Stimulated activated CD8-positive, alpha-beta memory T cell treated with anti-CD3 and anti-CD28 coated beads, Interleukin-4, amount 100 ng/mL, for 1 hour (primary cell): ENCODE data around the gene RDH16.
"Not testable (repeated sequence)": the region's sequence is repeated elsewhere in the genome, so short reads cannot be mapped to it uniquely, and the experiment has no call there.

Experiments used
- DNase-seq, 2 donors: peaks; one replicate each; pipeline ENCODE4 v3.0.0-alpha.2; 2020; ENCODE audit warnings: low read depth in 2 of 2, low spot score in 1 of 2

The RDH16 gene

GRCh38 chr12:56954958-56955355 lies 2.5 kb downstream of the RDH16 start:
- no peak for DNase-seq

GRCh38 chr12:56954057-56954957 lies 3.1 kb downstream of the RDH16 start:
- no peak for DNase-seq

- DNase-seq: no peak
These were observed 4.1 kb downstream of the RDH16 start for GRCh38 chr12:56953314-56953713.

- no peak for DNase-seq
These were observed 5.6 kb downstream of the RDH16 start for GRCh38 chr12:56951582-56952339.

- no peak for DNase-seq
These were observed 8.5 kb downstream of the RDH16 start for GRCh38 chr12:56948881-56949280.

GRCh38 chr12:56948457-56948777 lies 9.0 kb downstream of the RDH16 start:
- no peak for DNase-seq

GRCh38 chr12:56947633-56948456 lies 9.6 kb downstream of the RDH16 start:
- no peak for DNase-seq

GRCh38 chr12:56943878-56944277 lies 13.5 kb downstream of the RDH16 start:
- DNase-seq: no peak

GRCh38 chr12:56943374-56943773 lies 14.0 kb downstream of the RDH16 start:
- not testable (repeated sequence) for DNase-seq

GRCh38 chr12:56941299-56942017 lies 15.9 kb downstream of the RDH16 start:
- no peak for DNase-seq

GRCh38 chr12:56940942-56941298 lies 16.5 kb downstream of the RDH16 start:
- DNase-seq: not testable (repeated sequence)

- DNase-seq: no peak
These were observed 21.7 kb downstream of the RDH16 start for GRCh38 chr12:56935752-56936151.

GRCh38 chr12:56935157-56935556 lies 22.3 kb downstream of the RDH16 start:
- no peak for DNase-seq

GRCh38 chr12:56933826-56934625 lies 23.4 kb downstream of the RDH16 start, which contains the start of gene SDR9C7:
TSS of gene SDR9C7 (minus strand) at chr12:56934408. CDS start at chr12:56934261, 147 bp downstream.
- DNase-seq: no peak

GRCh38 chr12:56932867-56933266 lies 24.5 kb downstream of the RDH16 start:
- no peak for DNase-seq

GRCh38 chr12:56932146-56932545 lies 25.3 kb downstream of the RDH16 start:
- no peak for DNase-seq

- DNase-seq: no peak
These were observed 25.9 kb downstream of the RDH16 start for GRCh38 chr12:56931474-56931978.

- DNase-seq: no peak
These were observed 27.2 kb downstream of the RDH16 start for GRCh38 chr12:56930241-56930640.

- no peak for DNase-seq
These were observed 27.6 kb downstream of the RDH16 start for GRCh38 chr12:56929780-56930179.

GRCh38 chr12:56928262-56928661 lies 29.1 kb downstream of the RDH16 start:
- DNase-seq: no peak
